Measurements from ENCODE around the gene SPOPL. TPM values are rescaled to one million over a fixed set of nuclear protein-coding genes. Genes with fewer than 3 reads are reported as not detected.

SPOPL gene
- total RNA-seq, 4 donors from 2014 or later: 20.6 to 40.1 (median 29.7) TPM

- no peak for DNase-seq (ENCODE audit: low spot score in 2 of 2)
- TF ChIP-seq POLR2A (IDR thresholded peaks at IDR 0.05) (no peak), CTCF (IDR thresholded peaks at IDR 0.05) (no peak)
- intact Hi-C loops (cut with DNase I; ENCODE audit: low total_unique reads): no loop called here
- H3K4me3 ChIP-seq (ENCODE audit: low read depth, poor library complexity, severe bottlenecking): no peak overlapping the region
These were observed 63.6 kb downstream of the SPOPL start for GRCh38 chr2:138565230-138565598.

GRCh38 chr2:138572318-138572717, 70.7 kb downstream of the SPOPL start:
- 90 to 93% methylated on average over 2 of the region's 2 CpGs for WGBS, 2 donors
- H3K4me3 ChIP-seq (ENCODE audit: low read depth, poor library complexity, severe bottlenecking): no peak overlapping the region
- DNase-seq (ENCODE audit: low spot score in 2 of 2): no peak
- intact Hi-C loops (cut with DNase I; ENCODE audit: low total_unique reads): no loop called here
- TF ChIP-seq CTCF (IDR thresholded peaks at IDR 0.05) (no peak), POLR2A (IDR thresholded peaks at IDR 0.05) (no peak)

GRCh38 chr2:138577066-138577465, 75.5 kb downstream of the SPOPL start:
- no peak for TF ChIP-seq CTCF (IDR thresholded peaks at IDR 0.05)
- no peak for TF ChIP-seq POLR2A (IDR thresholded peaks at IDR 0.05)
- no peak overlapping the region for H3K4me3 ChIP-seq (ENCODE audit: low read depth, poor library complexity, severe bottlenecking)
- intact Hi-C loops (cut with DNase I; ENCODE audit: low total_unique reads): no loop called here

DNA sequence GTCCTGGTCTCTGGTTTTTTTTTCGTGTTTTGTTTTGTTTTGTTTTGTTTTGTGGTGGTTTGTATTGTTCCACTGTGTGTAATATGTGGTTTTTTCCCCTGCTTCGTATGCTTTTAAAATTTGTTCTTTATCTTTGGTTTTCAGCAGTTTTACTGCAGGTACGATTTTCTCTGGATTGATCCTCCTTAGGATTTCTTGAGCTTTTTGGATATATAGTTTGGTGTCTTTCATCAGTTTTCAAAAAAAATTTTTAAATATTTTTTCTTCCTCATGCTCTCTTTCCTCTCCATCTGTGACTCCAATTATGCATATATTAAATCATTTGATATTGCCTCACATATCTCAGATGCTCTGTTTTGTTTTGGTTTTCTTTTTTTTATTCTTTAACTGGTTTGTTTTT, 78.0 kb downstream of the SPOPL start:
- no peak for DNase-seq (ENCODE audit: low spot score in 2 of 2)
- no peak overlapping the region for H3K4me3 ChIP-seq (ENCODE audit: low read depth, poor library complexity, severe bottlenecking)
- TF ChIP-seq CTCF (IDR thresholded peaks at IDR 0.05): no peak
- TF ChIP-seq POLR2A (IDR thresholded peaks at IDR 0.05): no peak
- intact Hi-C loops (cut with DNase I; ENCODE audit: low total_unique reads): no loop called here
- WGBS, 2 donors: 97 to 98% methylated on average over 3 of the region's 3 CpGs

More at GRCh38 chr2:138577066-138577465, 75.5 kb downstream of the SPOPL start:
- WGBS, 2 donors: 97 to 100% methylated on average over 2 of the region's 2 CpGs
- no peak for DNase-seq (ENCODE audit: low spot score in 2 of 2)

DNA sequence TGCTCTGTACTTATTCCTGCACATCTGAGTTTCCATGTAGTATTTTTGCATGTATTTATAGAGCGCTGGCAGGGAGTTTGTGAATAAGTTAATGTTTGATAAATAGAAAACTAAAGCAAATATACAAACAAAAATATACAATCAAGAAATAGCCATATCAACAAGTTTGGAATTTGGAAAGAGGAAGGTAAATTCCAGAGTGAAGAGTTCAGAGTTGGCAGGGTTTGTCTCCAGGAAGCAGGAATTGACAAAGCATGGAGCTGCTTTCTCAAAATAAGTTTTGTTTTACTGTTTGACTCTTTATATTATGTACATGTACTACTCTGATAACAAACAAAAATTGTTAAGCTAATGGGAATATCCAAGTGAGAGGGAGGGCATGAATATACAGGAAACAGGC, 80.3 kb downstream of the SPOPL start:
- intact Hi-C loops (cut with DNase I; ENCODE audit: low total_unique reads): no loop called here
- no peak for DNase-seq (ENCODE audit: low spot score in 2 of 2)
- no peak for TF ChIP-seq POLR2A (IDR thresholded peaks at IDR 0.05)
- TF ChIP-seq CTCF (IDR thresholded peaks at IDR 0.05): no peak
- no peak overlapping the region for H3K4me3 ChIP-seq (ENCODE audit: low read depth, poor library complexity, severe bottlenecking)
- WGBS, 2 donors: 95 to 100% methylated on average over 1 of the region's 1 CpG

- WGBS, 2 donors: 92 to 97% methylated on average over 1 of the region's 1 CpG
- intact Hi-C loops (cut with DNase I; ENCODE audit: low total_unique reads): no loop called here
- TF ChIP-seq POLR2A (IDR thresholded peaks at IDR 0.05): no peak
- no peak for TF ChIP-seq CTCF (IDR thresholded peaks at IDR 0.05)
- DNase-seq (ENCODE audit: low spot score in 2 of 2): no peak
- H3K4me3 ChIP-seq (ENCODE audit: low read depth, poor library complexity, severe bottlenecking): no peak overlapping the region
These were observed 88.1 kb downstream of the SPOPL start for GRCh38 chr2:138589663-138590062.
